MM.1S (cell line): ENCODE data around the gene FGF14.

Experiments
- CTCF ChIP-seq: fragments of 300-600 bp; sonication (generic); IDR thresholded peaks from 2 replicates; pipeline ENCODE4 v1.5.1; 2016; ENCODE audit warnings: antibody characterized with exemption, low read length, mixed read lengths
- EZH2 ChIP-seq: fragments of 300-600 bp; sonication (generic); optimal IDR thresholded peaks from 2 replicates; pipeline ENCODE3; 2017; ENCODE audit warnings: low read depth, mild to moderate bottlenecking, antibody characterized with exemption, low read length, mixed read lengths
- EZH2phosphoT487 ChIP-seq: fragments of 300-600 bp; sonication (generic); IDR thresholded peaks from 2 replicates; pipeline ENCODE4 v1.6.1; 2018; ENCODE audit warnings: antibody characterized with exemption, low read length

DNA sequence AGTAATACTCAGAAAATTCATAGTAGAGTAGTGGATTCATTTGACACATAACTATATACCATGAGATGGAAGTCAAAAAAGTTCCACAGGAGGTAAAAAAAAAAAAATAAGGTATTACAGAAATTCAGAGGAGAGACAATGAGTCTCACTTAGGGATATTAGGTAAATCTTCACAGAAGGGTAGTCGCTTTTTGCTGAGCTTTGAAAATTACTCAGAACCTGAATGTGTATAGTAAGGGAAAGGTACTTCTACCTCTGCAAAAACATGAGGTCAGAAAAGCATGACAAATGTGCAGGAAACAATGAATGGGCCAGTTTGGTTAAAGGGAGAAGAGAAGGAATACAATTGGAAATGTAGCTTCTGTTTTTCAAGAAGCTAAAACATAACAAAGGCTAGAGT, 698.8 kb downstream of the FGF14 start:
- TF ChIP-seq CTCF (no peak), EZH2 (no peak), EZH2phosphoT487 (no peak)
